CD4-positive, alpha-beta T cell treated with Interleukin-12 subunit alpha and Interleukin-12 subunit beta, for 1 hour (primary cell): Measurements from ENCODE around the gene TLK1.
"Not testable (repeated sequence)": the region's sequence is repeated elsewhere in the genome, so short reads cannot be mapped to it uniquely, and the experiment has no call there.

Experiments
- DNase-seq: peaks from one replicate; pipeline ENCODE4 v3.0.0-alpha.2; 2020

TLK1 gene

DNA sequence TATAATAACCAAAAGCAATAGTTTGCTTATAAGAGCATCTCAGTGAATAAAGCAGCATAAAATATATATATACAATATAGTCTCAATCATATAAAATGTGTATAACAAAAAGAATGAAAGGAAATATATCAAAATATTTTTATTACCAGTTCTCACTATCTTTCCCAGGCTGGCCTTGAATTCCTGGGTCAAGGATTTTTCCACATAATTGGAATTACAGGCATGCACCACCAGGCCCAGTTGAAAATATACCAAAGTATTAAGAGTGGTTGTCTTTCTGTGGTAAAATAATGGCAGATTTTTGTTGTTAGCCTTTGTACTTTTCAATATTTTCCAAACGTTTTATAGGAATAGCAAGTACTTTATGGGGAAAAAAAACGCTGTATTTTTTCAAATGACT lies 8.6 kb upstream of the TLK1 start:
- DNase-seq, result no peak

- no peak for DNase-seq
Measured at GRCh38 chr2:171167352-171167997, 6.8 kb upstream of the TLK1 start.

GRCh38 chr2:171166328-171166983 lies 5.8 kb upstream of the TLK1 start:
- no peak for DNase-seq

DNA sequence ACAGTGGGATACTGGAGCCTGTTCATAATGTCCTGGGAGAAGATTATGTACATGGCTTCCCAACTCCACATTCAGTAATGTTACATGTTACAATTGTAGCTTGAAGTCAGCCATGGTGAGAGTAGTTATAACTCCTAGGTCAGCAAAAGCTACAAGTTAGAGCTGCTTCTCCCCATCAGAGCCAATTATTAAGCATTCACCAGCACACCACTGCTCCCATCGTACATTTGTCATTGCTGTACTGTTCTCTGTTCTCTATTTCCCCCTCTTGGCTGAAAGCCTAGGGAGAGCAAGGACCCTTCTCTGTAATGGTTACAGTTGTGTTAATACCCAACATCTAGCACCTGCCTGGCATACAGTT lies 5.3 kb upstream of the TLK1 start:
- DNase-seq, result no peak

- peak; percentile 51 for DNase-seq
Measured at GRCh38 chr2:171163261-171163660, 2.6 kb upstream of the TLK1 start.

GRCh38 chr2:171162522-171163197 lies 2.0 kb upstream of the TLK1 start:
- not testable (repeated sequence) for DNase-seq

- peak; percentile 83 for DNase-seq
Measured at GRCh38 chr2:171160956-171161740, 455 bp upstream of the TLK1 start.

- peak; percentile 61 for DNase-seq
Measured at GRCh38 chr2:171159372-171160118, 1.1 kb downstream of the TLK1 start.

- no peak for DNase-seq
Measured at GRCh38 chr2:171158790-171159371, 1.8 kb downstream of the TLK1 start.

DNA sequence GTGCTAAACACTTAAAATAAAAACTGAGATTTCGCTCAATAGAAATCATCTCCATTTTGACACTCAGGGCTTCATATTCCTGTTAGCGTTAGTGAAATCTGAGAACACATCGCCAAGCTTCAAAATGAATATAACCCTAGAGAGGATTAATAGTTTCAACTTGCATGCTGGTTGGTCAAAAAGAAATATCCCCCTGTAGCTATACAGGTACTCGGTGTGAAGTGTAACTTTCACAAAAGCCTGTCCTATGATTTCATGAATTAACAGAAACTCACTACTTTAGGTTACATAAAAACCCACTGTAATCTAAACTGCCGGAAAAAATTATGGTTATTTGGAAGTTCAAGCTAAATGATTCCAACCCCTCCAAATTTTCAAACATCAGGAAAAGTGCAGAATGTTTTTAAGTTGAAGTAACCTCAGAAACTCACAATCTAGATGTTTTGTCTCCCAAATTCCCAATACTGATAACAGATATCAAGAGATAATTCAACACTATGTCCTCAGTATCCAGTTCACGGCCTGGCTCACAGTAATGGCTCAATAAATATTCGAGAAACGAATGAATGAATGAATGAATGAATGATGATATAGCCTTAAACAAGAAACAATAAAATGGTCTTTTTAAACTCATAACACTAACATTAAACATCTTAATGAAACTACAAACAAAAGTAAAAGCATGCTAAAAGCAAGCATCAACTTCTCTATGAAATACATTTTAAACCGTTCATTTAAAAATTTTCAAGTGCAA lies 2.5 kb downstream of the TLK1 start:
- DNase-seq, result no peak

DNA sequence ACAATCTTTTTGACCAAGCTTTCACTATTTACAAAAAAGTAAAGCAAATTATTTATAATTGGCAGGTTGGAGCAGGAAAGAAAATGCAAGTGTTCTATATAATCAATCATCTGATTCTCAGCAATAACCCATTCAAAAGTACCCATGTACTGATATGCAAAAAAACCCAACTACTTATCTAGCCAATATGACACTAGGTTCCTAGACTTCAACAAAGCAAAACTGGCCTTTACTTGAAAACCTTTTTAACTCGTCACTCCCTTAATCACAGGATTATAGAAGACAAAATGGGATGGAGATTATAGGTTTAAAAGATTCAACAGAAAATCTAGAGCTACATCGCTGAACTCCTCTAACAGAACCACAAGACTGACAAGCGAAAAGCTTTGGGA lies 3.6 kb downstream of the TLK1 start:
- DNase-seq, result no peak

- DNase-seq, result no peak
Measured at GRCh38 chr2:171154348-171154747, 6.3 kb downstream of the TLK1 start.

- no peak for DNase-seq
Measured at GRCh38 chr2:171150694-171151285, 9.9 kb downstream of the TLK1 start.

GRCh38 chr2:171149986-171150693 lies 10.6 kb downstream of the TLK1 start:
- DNase-seq, result no peak

DNA sequence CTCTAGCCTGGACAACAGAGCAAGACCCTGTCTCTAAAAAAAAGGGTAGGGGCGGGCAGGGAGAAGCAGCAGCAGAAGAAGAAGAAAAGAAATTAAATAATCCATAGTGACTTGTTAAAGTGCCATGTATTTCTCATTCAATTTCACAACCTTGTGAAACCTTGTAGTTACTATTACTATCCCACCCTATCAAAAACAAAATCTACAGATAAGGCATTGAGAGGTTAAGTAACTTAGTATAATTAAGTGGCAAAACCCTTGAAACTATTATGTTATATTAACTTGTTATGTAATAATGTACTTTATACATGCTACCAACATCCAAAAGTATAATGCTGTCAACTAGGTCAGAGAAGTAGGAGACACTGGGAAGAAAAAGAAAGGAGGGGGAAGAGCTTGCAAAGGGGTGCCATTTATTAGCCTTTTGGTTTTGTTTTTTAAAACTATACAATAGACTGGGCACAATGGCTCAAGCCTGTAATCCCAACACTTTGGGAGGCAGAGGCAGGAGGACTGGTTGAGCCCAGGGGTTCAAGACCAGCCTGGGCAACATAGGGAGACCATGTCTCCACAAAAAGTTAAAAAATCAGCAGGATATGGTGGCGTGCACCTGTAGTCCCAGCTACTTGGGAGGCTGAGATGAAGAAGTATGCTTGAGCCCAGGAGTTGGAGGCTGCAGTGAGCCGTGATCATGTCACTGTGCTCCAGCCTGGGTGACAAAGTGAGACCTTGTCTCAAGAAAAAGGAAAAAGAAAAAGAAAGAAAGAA lies 11.3 kb downstream of the TLK1 start:
- no peak for DNase-seq

DNA sequence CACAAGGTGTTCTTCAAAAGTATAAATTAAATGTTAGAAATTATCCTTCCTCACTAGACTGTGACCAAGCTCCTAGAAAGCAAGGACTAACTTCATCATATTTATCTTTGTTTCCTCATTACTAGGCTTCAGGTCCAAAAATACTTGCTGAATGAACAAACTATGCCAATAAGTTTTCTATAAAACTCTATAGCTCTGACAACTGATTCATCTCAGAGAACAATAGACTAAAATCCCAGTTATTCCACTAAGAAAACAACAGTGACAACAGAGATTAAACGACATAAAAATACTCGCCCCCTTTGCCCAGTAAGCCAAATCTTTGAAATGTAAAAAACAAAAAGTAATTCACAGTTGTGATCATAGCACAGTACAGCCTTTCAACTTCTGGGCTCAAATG lies 13.6 kb downstream of the TLK1 start:
- no peak for DNase-seq

- DNase-seq, result no peak
Measured at GRCh38 chr2:171146633-171147032, 14.1 kb downstream of the TLK1 start.

DNA sequence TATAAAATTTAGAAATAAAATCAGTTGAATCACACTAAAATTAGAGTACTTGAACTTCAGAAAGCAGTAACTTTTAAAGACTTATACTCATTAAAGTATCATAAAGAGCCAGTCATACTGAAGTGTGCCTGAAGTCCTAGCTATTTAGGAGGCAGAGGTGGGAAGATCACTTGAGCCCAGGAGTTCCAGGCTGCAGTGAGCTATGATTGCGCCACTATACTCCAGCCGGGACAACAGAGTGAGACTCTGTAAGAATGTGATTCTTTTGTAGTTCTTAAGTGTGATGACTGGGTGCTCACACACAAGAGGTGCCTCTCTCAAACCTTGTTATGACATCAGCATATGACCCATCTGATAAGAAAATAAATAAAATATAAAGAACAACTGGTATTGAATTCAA lies 14.6 kb downstream of the TLK1 start:
- DNase-seq, result no peak

DNA sequence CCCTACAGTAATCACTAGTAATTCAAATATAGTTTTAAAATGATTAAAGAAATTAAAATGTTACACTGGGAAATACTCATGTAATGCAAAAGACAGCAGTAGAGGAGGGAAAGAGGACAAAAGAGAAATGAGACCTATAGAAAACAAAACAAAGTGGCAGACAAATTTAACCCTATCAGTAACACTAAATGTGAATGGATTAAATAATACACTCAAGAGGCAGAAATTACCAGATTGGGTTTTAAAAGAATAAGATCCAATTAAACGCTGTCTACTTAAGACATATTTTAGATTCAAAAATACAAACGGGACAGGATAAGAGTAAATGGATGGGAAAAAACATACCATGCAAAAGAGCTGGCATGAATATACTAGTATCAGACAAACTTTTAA lies 17.0 kb downstream of the TLK1 start:
- DNase-seq, result no peak

GRCh38 chr2:171142398-171142797 lies 18.3 kb downstream of the TLK1 start:
- no peak for DNase-seq
